Right lobe of liver (tissue), 6 donors: Measurements from ENCODE around the gene SH3PXD2A. TPM values are rescaled to one million over a fixed set of nuclear protein-coding genes. Genes with fewer than 3 reads are reported as not detected.
"Not testable (repeated sequence)": the region's sequence is repeated elsewhere in the genome, so short reads cannot be mapped to it uniquely, and the experiment has no call there.

Experiments used
- ATAC-seq, 4 donors: fragments of 200-7000 bp; cut with Tn5 transposase; one replicate each; pipeline ENCODE4 v1.9.1; 2020; ENCODE audit warnings: mild to moderate bottlenecking in 4 of 4, moderate library complexity in 4 of 4
- DNase-seq, 3 donors: peaks; one replicate each; pipeline ENCODE4 v3.0.0-alpha.2; 2020
- H3K27ac ChIP-seq, 3 donors: fragments of 200-600 bp; one replicate each; pipeline ENCODE4 v1.8.0; 2022
- H3K27me3 ChIP-seq, 2 donors: fragments of 200-600 bp; one replicate each; pipeline ENCODE4 v1.8.0; 2022
- H3K36me3 ChIP-seq, 4 donors: fragments of 200-600 bp; sonication (generic) in 1 of 4; one replicate each; pipeline versions ENCODE4 v1.5.1 to v1.8.0; 2017 to 2022; ENCODE audit warnings: control low read depth in 1 of 4
- H3K4me1 ChIP-seq, 4 donors: fragments of 200-600 bp; sonication (generic) in 1 of 4; one replicate each; pipeline versions ENCODE4 v1.5.1 to v1.8.0; 2017 to 2022; ENCODE audit warnings: control low read depth in 1 of 4
- H3K4me3 ChIP-seq, 3 donors: fragments of 200-600 bp; one replicate each; pipeline ENCODE4 v1.8.0; 2022
- H3K9me3 ChIP-seq, 4 donors: fragments of 200-600 bp; sonication (generic) in 1 of 4; one replicate each; pipeline versions ENCODE4 v1.5.1 to v1.8.0; 2017 to 2022; ENCODE audit warnings: control low read depth in 1 of 4
- POLR2A ChIP-seq: fragments of 450-650 bp; IDR thresholded peaks from one replicate; pipeline ENCODE4 v1.6.1; 2017; ENCODE audit warnings: antibody characterized with exemption, mild to moderate bottlenecking
- WGBS: methylation state at CpG from one replicate; pipeline ENCODE4 v1.1.6; 2018; ENCODE audit warnings: low coverage, low lambda C conversion rate; ENCODE audit not compliant: insufficient coverage; ENCODE audit errors: missing lambda C conversion rate; 5-methylcytosine and 5-hydroxymethylcytosine counted together
- intact Hi-C, 2 donors: fragments of 100-400 bp; cut with DNase I; formaldehyde crosslinking; loops; one replicate each; pipeline versions ENCODE4 v1.11.2 to v1.14.1; 2022
- total RNA-seq, 6 experiments: library from RNA; depleted of rRNA in 2 of 6; stranded (reverse); fragments of >200 nt in 2 of 6; fragmentation: NEBNext Ultra II Directional in 3 of 6; extraction: Animal tissue kit (Norgen Biotek cat#: 25700) in 3 of 6; gene quantifications; one replicate each; pipeline versions ENCODE4 v1.1.0 to v1.2.4, GENCODE V29; 2016 to 2023
- TF ChIP-seq, protein P1 (sequence below), 4 donors: fragments of 200-600 bp in 3 of 4; fragments of 450-650 bp in 1 of 4; IDR thresholded peaks; one replicate each; pipeline versions ENCODE4 v1.5.1 to v1.8.0; 2016 to 2022; ENCODE audit warnings: antibody characterized with exemption in 4 of 4, mild to moderate bottlenecking in 2 of 4
- donor health status: DM: no; HTN: yes; CAD: no.
- donor health status: DM: no; HTN: no; CAD: no.
- donor health status: DM: no; HTN: no; CAD: no.
- donor health status: DM: no; HTN: yes; CAD: no.
- donor health status: DM: no; HTN: yes; CAD: no.

Gene SH3PXD2A
- total RNA-seq, 6 experiments from 2014 or later, result 3.0 to 38.3 (median 10.0) TPM

- Histone ChIP-seq H3K27ac (no peak overlapping the region), H3K9me3 (no peaks in the 10 kb centered on the region), H3K4me3 (no peak overlapping the region), H3K4me1 (peaks cover 0 to 7% (median 0%) of the 10 kb centered on the region in 4 donors), H3K36me3 (no peaks in the 10 kb centered on the region), H3K27me3 (no peaks in the 10 kb centered on the region)
- no peak for DNase-seq
- 55% methylated on average over 5 of the region's 5 CpGs for WGBS
- intact Hi-C loops, result no loop called here
- ATAC-seq, result peak; percentile 50 to 76 (median 68)
- TF ChIP-seq POLR2A, result no peak
- TF ChIP-seq, protein P1, sequence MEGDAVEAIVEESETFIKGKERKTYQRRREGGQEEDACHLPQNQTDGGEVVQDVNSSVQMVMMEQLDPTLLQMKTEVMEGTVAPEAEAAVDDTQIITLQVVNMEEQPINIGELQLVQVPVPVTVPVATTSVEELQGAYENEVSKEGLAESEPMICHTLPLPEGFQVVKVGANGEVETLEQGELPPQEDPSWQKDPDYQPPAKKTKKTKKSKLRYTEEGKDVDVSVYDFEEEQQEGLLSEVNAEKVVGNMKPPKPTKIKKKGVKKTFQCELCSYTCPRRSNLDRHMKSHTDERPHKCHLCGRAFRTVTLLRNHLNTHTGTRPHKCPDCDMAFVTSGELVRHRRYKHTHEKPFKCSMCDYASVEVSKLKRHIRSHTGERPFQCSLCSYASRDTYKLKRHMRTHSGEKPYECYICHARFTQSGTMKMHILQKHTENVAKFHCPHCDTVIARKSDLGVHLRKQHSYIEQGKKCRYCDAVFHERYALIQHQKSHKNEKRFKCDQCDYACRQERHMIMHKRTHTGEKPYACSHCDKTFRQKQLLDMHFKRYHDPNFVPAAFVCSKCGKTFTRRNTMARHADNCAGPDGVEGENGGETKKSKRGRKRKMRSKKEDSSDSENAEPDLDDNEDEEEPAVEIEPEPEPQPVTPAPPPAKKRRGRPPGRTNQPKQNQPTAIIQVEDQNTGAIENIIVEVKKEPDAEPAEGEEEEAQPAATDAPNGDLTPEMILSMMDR (IDR thresholded peaks at IDR 0.05), result no peak
Observed at GRCh38 chr10:103845972-103846371, 9.4 kb downstream of the SH3PXD2A start.

DNA sequence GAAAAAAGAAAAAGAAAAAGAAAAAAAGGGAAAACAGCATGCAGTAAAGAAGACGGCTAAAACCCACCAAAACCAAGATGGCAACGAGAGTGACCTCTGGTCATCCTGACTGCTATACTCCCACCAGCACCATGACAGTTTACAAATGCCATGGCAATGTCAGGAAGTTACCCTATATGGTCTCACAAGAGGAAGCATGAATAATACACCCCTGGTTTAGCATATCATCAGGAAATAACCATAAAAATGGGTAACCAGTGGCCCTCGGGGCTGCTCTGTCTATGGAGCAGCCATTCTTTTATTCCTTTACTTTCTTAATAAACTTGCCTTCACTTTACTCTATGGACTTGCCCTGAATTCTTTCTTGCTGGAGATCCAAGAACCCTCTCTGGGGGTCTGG lies 10.0 kb downstream of the SH3PXD2A start:
- H3K4me1 ChIP-seq, ATAC-seq, DNase-seq, H3K27me3 ChIP-seq, H3K36me3 ChIP-seq, H3K4me3 ChIP-seq, intact Hi-C loops, H3K27ac ChIP-seq, H3K9me3 ChIP-seq: not testable (repeated sequence)
- WGBS, result 27% methylated on average over 1 of the region's 3 CpGs

- intact Hi-C loops, result no loop called here
Observed at GRCh38 chr10:103843854-103844570, 11.4 kb downstream of the SH3PXD2A start.

DNA sequence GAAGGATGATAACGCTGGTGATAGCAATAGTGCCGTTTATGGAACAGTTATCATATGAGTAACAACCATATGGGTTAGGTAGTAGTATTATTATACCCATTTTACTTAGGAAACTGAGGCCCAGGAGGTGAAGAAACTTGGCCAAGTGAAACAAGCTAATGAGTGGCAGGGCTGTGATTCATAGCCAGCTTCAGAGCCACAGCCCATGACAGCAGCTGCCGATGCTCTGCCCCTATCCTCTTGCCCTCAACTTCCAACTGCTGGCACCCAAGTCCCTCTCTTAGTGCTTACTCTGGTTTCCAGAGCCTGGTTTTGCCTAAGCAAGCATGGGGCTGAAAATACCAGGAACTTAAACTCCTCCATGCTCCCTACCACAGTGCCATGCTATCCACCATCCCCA lies 12.3 kb downstream of the SH3PXD2A start:
- no peak for DNase-seq
- 79% methylated on average over 2 of the region's 3 CpGs for WGBS
- intact Hi-C loops, result no loop called here
- Histone ChIP-seq H3K9me3 (no peaks in the 10 kb centered on the region), H3K27me3 (no peaks in the 10 kb centered on the region), H3K4me1 (no peaks in the 10 kb centered on the region), H3K36me3 (no peaks in the 10 kb centered on the region), H3K4me3 (no peak overlapping the region), H3K27ac (no peak overlapping the region)
- ATAC-seq, result no peak
- TF ChIP-seq, protein P1 (IDR thresholded peaks at IDR 0.05), result no peak
- TF ChIP-seq POLR2A, result no peak

More at GRCh38 chr10:103843854-103844570, 11.4 kb downstream of the SH3PXD2A start:
- no peaks in the 10 kb centered on the region for H3K36me3 ChIP-seq
- TF ChIP-seq POLR2A, result no peak
- TF ChIP-seq, protein P1 (IDR thresholded peaks at IDR 0.05), result no peak
- no peaks in the 10 kb centered on the region for H3K9me3 ChIP-seq
- no peak overlapping the region for H3K4me3 ChIP-seq
- DNase-seq (no peak), ATAC-seq (peak in 3 of 4 donors; percentile 22 to 50 (median 22))
- H3K27ac ChIP-seq, result no peak overlapping the region
- WGBS, result 58% methylated on average over 4 of the region's 6 CpGs
- no peaks in the 10 kb centered on the region for H3K27me3 ChIP-seq
- H3K4me1 ChIP-seq, result no peaks in the 10 kb centered on the region

- TF ChIP-seq, protein P1 (IDR thresholded peaks at IDR 0.05), result no peak
- TF ChIP-seq POLR2A, result no peak
- Histone ChIP-seq H3K27me3 (no peaks in the 10 kb centered on the region), H3K4me3 (no peak overlapping the region), H3K4me1 (no peaks in the 10 kb centered on the region), H3K36me3 (no peaks in the 10 kb centered on the region), H3K27ac (no peak overlapping the region), H3K9me3 (no peaks in the 10 kb centered on the region)
- WGBS, result 47% methylated on average over 7 of the region's 7 CpGs
- intact Hi-C loops, result no loop called here
- ATAC-seq (peak in 2 of 4 donors; percentile 71 to 76), DNase-seq (no peak)
Observed at GRCh38 chr10:103842605-103843004, 12.8 kb downstream of the SH3PXD2A start.
